Measurements from ENCODE around the gene GLIPR1.

DNA sequence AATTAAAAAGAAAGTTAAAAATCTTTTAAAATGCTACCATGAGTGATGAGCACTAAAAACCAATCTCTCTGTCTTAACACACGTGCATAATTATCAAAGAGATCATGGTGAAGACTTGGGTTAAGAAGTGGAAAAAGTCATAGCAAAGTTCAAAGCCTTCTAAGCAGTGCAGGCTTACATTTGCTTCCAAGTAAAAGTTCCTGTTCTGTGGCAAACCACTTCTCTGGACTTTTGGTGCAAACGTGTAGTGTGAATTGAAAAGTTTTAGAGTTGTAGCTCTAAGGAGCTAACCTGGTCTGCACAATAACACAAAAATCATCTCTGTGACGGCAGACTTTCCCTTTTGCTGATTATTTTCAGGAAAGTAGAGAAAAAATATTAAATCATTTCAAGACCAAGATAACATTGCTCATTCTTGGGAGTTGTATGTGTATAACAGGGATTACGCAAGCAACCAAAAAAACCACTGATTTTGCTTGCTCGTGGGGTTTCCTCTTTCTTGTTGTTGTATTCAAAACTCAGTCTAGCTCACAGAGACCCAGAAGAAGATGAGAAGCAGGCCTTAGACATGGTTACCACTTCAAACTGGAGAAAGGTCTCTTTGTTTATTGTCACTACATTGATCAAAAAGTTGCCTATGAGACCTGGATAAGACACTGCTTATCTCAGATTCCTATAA is 2.3 kb upstream of the GLIPR1 start:
- no peak for TF ChIP-seq JUN (IDR thresholded peaks at IDR 0.05; ENCODE audit: borderline replicate concordance, insufficient read depth, insufficient read length, low read depth)
- TF ChIP-seq, protein P1, sequence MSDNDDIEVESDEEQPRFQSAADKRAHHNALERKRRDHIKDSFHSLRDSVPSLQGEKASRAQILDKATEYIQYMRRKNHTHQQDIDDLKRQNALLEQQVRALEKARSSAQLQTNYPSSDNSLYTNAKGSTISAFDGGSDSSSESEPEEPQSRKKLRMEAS (IDR thresholded peaks at IDR 0.05; ENCODE audit: insufficient read depth, insufficient read length), result no peak
- TF ChIP-seq, protein P2, sequence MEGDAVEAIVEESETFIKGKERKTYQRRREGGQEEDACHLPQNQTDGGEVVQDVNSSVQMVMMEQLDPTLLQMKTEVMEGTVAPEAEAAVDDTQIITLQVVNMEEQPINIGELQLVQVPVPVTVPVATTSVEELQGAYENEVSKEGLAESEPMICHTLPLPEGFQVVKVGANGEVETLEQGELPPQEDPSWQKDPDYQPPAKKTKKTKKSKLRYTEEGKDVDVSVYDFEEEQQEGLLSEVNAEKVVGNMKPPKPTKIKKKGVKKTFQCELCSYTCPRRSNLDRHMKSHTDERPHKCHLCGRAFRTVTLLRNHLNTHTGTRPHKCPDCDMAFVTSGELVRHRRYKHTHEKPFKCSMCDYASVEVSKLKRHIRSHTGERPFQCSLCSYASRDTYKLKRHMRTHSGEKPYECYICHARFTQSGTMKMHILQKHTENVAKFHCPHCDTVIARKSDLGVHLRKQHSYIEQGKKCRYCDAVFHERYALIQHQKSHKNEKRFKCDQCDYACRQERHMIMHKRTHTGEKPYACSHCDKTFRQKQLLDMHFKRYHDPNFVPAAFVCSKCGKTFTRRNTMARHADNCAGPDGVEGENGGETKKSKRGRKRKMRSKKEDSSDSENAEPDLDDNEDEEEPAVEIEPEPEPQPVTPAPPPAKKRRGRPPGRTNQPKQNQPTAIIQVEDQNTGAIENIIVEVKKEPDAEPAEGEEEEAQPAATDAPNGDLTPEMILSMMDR (IDR thresholded peaks at IDR 0.05; ENCODE audit: extremely low read depth in 1 of 2, insufficient read depth in 1 of 2, low read depth in 1 of 2, low read length in 2 of 2), result no peak
- no peak for TF ChIP-seq EZH2 (IDR thresholded peaks at IDR 0.05; ENCODE audit: borderline replicate concordance, low read depth, low read length, severe bottlenecking)
- no peak for TF ChIP-seq POLR2A (IDR thresholded peaks at IDR 0.05; ENCODE audit: low read depth, low read length)
- no peak for TF ChIP-seq MYC (IDR thresholded peaks at IDR 0.05; ENCODE audit: low read depth, low read length)
- no peak for TF ChIP-seq POLR2AphosphoS5 (IDR thresholded peaks at IDR 0.05; ENCODE audit: insufficient read depth, low read depth, low read length)
